IMR-90 (cell line): ENCODE data around the gene ATRN. TPM values are rescaled to one million over a fixed set of nuclear protein-coding genes. Genes with fewer than 3 reads are reported as not detected.

Experiments
- CHD1 ChIP-seq: IDR thresholded peaks from 2 replicates; pipeline ENCODE4 v1.6.1; 2012; ENCODE audit warnings: low read depth, low read length, improper control_type of control experiment
- CTCF ChIP-seq: conservative IDR thresholded peaks from 2 replicates; pipeline ENCODE4 v1.5.1; 2012; ENCODE audit warnings: mild to moderate bottlenecking, low read depth, low read length, improper control_type of control experiment
- FOS ChIP-seq: fragments of 150-350 bp; IDR thresholded peaks from 2 replicates; pipeline ENCODE4 v1.6.1; 2016; ENCODE audit warnings: low read depth, low read length
- MAZ ChIP-seq: IDR thresholded peaks from 2 replicates; pipeline ENCODE4 v1.6.1; 2012; ENCODE audit warnings: low read depth, mild to moderate bottlenecking, low read length, improper control_type of control experiment, moderate library complexity, borderline replicate concordance
- POLR2A ChIP-seq: IDR thresholded peaks from 2 replicates; pipeline ENCODE4 v1.6.1; 2012; ENCODE audit warnings: mild to moderate bottlenecking, low read depth, low read length
- RAD21 ChIP-seq: IDR thresholded peaks from 2 replicates; pipeline ENCODE4 v1.6.1; 2012; ENCODE audit warnings: low read length, improper control_type of control experiment
- RCOR1 ChIP-seq: IDR thresholded peaks from 2 replicates; pipeline ENCODE4 v1.6.1; 2012; ENCODE audit warnings: mild to moderate bottlenecking, low read length, improper control_type of control experiment; ENCODE audit not compliant: insufficient replicate concordance
- polyA plus RNA-seq, 3 experiments: library from polyadenylated mRNA; depleted of rRNA; stranded (reverse); fragments of >200 nt; gene quantifications; 2 replicates each; pipeline ENCODE4 v1.2.3, GENCODE V29; 2012; ENCODE audit warnings: low replicate concordance in 1 of 3
- total RNA-seq: library from RNA; depleted of rRNA; stranded (reverse); fragments of >200 nt; gene quantifications from 2 replicates; pipeline ENCODE4 v1.2.3, GENCODE V29; 2012

The ATRN gene
- total and polyA plus RNA-seq, 2 of the 4 experiments (the other 2 are of a cell fraction), result 32.3 to 46.2 TPM

- TF ChIP-seq CTCF, result no peak
- TF ChIP-seq FOS, result no peak
- no peak for TF ChIP-seq MAZ
- TF ChIP-seq RCOR1, result no peak
- no peak for TF ChIP-seq RAD21
- no peak for TF ChIP-seq POLR2A
- no peak for TF ChIP-seq CHD1
Observed at GRCh38 chr20:3654326-3655130, 183.7 kb downstream of the ATRN start (continued).
